Middle frontal gyrus (tissue), 1 donor: ENCODE measurements around the gene FCHO2.
A peak's percentile ranks its signal among the peaks of the same experiment; 100 is the strongest.
"Not testable (repeated sequence)": the region's sequence is repeated elsewhere in the genome, so short reads cannot be mapped to it uniquely, and the experiment has no call there.

Experiments
- DNase-seq: peaks from one replicate; pipeline ENCODE4 v3.0.0-alpha.2; 2015; ENCODE audit warnings: low spot score; ENCODE audit errors: extremely low spot score

The FCHO2 gene, protein sequence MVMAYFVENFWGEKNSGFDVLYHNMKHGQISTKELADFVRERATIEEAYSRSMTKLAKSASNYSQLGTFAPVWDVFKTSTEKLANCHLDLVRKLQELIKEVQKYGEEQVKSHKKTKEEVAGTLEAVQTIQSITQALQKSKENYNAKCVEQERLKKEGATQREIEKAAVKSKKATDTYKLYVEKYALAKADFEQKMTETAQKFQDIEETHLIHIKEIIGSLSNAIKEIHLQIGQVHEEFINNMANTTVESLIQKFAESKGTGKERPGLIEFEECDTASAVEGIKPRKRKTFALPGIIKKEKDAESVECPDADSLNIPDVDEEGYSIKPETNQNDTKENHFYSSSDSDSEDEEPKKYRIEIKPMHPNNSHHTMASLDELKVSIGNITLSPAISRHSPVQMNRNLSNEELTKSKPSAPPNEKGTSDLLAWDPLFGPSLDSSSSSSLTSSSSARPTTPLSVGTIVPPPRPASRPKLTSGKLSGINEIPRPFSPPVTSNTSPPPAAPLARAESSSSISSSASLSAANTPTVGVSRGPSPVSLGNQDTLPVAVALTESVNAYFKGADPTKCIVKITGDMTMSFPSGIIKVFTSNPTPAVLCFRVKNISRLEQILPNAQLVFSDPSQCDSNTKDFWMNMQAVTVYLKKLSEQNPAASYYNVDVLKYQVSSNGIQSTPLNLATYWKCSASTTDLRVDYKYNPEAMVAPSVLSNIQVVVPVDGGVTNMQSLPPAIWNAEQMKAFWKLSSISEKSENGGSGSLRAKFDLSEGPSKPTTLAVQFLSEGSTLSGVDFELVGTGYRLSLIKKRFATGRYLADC

DNA sequence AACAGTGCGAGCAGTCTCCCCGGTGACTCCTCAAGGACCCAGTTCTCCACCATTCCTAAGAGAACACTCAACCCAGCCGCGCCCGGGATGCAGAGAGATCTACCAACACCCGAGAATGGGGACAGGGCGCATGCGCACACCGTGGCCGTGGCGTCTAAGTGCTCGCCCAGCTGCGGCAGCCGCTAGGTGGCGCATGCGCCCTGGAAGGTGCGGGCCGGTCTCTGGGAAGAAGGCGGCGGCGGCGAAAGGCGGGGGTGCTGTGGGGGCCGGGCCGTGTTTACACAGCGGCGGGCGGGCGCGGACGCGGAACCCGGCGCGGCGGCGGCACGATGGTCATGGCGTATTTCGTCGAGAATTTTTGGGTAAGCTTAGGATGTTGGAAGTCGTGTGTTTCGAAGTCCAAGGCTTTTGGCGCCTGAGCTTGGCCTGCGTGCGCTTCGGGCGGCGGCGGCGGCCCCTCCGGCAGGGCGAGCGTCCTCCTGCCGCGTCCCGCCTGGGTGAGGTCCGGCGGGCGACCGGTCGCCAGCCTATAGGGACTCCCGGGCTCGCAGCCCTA, at the start of gene FCHO2:
TSS of gene FCHO2 (plus strand) at position 274 of the 556 bp plus-strand sequence. CDS start at position 330, 56 bp downstream.
- DNase-seq: peak; percentile 98

DNA sequence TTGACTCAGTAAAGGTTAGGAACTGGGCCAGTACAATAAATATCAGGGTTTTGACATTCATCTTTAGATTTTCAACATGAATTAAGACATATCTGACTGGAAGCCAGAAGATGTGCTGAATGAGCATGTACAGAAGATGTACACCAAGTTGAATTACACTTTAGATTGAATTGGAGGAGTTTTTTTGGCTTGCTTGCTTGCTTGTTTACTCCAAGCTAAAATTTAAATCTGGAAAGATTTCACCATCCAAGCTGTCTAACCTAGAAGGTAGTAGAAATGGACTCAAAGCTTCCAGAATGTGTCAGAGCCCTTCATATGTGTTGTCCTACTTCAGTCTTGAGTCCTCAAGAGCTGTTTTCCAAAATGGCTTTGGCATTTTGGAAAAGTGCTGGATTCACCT, 49.0 kb upstream of the FCHO2 start:
- DNase-seq: no peak

DNA sequence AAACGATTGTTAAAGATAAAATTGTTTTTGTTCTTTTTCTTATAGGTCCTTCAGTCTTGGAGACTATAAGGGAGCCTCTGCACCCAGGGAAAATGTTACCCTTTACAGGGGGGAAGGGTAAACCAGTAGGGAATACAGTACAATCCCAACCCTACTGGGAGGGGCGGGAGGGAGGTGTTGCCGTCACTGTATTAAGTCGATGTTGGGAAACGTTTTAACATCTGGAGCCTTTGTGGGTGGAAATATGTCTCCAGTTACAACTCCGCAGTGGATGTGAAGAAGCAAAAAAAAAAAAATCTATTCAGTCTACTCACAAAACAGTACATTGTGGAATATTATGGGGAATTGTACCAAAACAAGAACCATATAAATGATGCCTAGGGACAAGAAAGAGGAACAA, 47.2 kb upstream of the FCHO2 start:
- DNase-seq: no peak

DNA sequence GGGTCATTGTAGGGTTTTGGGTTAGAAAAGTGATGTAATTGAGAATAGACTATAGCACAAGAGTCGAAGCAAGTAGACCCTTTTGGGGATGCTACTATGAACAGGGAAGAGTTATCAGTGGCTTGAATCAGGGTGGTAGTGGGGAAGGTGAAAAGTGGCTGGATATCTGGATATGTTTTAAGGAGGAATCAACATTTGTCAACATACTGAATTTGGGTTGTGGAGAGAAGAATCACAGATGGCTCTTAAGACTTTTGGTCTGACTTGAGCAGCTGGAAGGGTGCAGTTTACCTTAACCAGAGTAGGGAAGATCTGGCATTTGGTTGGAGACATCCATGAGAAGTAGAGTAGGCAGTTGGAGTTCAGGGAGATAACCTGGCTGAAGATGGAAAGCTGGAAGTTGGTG, 38.5 kb upstream of the FCHO2 start:
- no peak for DNase-seq

DNA sequence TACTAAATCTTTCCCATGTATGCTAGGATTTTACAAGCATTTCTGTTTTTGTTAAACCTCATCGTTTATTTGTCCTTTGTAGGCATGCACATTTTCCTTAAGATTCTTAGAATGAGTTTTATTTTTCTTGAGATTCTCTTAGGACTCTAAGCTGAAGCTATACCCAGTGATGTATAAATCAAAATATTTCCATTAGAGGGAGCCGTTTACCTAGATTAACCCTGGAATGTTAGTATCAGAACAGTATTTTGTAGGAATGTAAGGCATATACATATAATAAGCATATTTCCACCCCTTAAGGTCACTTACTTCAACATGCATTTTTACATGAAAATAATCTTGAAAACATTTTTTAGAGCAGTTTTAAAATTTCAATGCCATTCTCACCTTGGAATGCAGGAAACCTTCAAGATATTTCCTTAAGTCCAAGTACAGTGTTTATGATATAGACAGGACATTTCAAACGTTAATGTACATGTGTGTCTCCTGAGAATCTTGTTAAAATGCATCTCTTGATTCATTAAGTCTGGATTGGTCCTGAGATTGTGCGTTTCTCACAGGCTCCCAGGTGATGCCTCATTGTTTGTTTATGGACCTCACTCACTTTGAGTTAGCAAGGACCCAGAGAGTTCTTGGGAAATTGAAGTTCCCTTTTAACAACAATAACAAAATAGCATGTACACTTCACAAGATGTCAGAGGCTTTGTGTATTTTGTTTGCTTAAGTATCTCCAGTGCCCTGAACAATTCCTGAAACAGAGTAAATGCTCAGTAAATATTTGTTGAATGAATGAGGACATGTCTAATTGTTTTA, 34.9 kb upstream of the FCHO2 start:
- DNase-seq: no peak

DNA sequence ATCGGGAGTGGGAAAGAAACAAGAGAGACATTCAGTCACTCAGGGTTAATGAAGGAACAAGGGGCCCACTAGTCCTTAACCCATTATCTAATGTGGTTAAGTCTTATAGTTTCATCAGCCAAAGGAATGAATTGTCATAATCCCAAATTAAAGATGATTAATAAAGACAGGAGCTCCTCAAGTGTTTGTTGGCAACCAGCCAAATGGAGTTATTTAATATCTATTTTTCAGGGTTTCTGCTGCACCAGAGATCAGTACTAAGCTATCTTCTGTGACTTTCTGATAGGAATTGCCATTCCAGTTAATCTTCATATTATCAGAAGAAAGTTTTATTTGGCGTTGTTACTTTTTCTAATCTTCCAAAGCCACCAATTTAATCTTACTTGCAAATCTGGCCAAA, 34.0 kb upstream of the FCHO2 start:
- DNase-seq: no peak

DNA sequence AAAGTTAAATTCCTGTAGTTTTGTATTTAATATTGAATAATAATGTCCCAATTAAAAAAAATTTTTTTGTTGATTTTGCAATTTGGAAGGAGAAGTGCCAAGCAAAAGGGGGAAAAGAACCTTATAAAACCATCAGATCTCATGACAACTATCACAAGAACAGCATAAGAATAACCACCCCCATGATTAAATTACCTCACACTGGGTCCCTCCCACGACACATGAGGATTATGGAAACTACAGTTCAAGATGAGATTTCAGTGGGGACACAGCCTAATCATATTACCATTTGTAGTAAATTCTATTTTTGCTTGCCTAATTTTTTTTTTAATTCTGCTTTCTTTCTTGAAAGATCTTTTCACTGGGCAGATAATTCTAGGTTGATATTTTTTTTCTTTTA, 33.4 kb upstream of the FCHO2 start:
- no peak for DNase-seq

DNA sequence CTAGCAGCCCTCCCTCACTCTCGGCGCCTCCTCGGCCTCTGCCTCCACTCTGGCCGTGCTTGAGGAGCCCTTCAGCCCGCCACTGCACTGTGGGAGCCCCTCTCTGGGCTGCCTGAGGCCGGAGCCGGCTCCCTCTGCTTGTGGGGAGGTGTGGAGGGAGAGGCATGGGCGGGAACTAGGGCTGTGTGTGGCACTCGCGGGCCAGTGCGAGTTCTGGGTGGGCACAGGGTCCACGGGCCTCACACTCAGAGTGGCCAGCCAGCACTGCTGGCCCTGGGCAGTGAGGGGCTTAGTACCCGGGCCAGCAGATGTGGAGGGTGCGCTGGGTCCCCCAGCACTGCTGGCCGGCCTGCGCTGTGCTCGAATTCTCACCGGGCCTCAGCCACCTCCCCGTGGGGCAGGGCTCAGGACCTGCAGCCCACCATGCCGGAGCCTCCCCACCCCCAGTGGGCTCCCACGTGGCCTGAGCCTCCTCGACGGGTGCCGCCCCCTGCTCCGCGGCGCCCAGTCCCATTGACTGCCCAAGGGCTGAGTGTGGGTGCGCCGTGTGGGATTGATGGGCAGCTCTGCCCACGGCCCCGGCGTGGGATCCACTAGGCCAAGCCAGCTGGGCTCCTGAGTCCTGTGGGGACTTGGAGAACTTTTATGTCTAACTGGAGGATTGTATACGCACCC, 30.4 kb upstream of the FCHO2 start:
- DNase-seq: no peak

DNA sequence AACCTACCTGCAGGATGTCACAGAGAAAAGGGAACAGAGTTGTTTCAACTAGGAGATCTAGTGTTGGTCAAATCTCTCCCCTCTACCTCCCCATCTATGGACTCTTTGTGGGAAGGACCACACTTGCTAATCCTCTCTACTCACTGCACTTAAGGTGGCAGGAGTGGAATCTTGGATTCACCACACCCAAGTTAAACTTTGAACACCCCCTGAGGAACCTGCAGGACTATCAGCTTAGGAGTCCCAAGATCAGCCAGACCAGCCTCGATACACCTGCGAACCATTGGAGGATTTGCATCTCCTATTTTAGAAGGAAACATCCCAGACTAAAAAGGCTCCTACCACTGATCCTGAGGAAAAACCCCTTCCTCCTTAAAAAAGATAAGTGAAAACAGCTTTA, 23.2 kb upstream of the FCHO2 start:
- DNase-seq: not testable (repeated sequence)

DNA sequence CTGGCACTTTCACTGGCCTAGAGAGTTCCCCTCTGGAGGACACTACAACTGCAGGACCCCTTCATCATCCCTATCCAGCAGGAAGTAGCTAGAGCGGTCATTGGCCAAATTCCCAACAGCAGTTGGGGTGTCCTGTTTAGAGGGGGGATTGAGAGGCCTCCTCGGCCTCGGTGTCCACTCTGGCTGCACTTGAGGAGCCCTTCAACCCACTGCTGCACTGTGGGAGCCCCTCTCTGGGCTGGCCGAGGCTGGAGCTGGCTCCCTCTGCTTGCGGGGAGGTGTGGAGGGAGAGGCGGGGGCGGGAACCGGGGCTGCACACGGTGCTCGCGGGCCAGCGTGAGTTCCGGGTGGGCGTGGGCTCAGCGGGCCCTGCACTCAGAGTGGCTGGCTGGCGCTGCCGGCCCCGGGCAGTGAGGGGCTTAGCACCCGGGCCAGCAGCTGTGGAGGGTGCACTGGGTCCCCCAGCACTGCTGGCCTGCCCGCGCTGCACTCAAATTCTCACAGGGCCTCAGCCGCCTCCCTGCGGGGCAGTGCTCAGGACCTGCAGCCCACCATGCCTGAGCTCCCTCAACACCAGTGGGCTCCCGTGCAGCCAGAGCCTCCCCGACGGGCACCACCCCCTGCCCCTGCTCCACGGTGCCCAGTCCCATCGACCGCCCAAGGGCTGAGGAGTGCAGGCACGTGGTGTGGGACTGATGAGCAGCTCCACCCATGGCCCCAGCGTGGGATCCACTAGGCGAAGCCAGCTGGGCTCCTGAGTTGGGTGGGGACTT, 20.7 kb upstream of the FCHO2 start:
- not testable (repeated sequence) for DNase-seq

DNA sequence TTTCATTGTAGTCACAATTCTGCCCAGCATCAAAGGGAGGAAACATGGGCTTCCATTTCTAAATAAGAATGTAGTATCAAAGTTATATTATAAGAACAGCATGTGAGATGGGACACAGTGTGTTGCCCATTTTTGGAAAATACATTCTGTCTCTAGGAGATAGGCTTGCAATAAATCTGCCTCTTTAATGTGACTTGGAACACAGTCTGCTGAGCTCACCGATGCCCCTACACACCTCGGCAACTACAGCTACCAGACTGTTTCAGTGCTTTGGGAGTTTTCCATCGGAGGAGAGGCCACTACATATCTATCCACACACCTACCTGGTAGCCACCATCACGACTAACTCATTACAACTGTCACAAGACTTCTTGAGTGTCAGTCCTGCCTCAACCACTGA, 18.9 kb upstream of the FCHO2 start:
- DNase-seq: no peak

DNA sequence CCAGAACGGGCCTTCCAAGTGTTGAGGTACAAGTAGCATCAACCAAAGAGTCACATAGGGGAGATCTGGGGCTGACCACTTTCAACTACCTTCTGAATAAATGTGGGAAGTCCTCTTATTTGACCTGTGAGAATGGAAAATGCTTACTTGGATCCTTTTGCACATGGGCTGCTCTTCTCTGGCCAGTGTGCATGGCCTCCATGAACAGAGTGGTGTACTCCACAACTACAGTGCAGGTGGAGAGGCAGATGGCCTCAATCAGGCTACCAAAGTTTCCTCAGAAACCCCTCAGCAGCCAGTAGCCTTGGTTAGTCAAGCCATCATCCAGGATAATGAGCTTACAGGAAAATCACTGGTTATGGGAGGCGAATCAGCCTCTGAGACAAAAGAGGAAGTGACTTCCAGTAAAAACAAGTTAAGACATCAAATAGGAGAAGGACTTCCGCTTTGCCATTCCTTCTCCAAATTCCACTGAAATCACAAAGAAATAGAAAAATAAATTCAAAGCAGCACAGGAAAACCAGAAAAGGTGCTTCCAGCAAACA, 18.3 kb upstream of the FCHO2 start:
- no peak for DNase-seq

DNA sequence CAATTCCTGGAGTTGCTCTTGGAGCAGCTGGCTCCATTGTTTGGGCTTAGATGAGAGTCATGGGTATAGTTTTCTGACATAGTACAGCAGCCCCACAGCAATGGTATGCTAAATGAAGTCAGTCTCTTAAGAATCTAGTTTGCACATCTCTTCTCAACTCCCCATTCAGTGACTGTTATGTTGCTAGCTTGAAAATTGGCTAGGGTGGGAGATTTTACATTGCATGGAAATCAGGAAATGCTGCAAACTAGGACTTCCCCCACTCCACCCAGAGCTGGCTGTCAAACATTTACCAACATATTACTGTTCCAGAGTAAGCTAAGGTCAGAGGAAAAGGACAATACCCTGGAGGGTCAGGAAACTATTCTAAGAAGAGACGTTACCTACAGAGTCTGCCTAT, 17.6 kb upstream of the FCHO2 start:
- DNase-seq: no peak

DNA sequence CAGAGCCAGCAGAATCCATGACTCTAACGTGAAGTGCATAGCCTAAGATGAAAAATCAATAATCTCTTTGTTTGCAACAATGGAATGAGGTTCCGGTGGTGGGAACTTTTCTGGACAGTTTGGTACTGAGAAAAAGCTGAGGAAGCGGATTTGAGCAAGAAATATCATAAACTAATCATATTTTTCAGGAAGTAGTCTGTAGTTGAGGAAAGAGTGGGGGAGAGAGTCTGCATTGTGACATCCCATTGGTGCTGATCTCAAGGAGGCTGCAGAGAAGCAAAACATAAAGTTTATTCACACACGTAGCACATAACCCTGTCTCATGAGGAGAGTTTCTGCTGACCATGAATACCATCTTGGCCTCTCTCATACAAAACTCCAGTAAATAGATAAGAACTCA, 15.8 kb upstream of the FCHO2 start:
- DNase-seq: no peak

DNA sequence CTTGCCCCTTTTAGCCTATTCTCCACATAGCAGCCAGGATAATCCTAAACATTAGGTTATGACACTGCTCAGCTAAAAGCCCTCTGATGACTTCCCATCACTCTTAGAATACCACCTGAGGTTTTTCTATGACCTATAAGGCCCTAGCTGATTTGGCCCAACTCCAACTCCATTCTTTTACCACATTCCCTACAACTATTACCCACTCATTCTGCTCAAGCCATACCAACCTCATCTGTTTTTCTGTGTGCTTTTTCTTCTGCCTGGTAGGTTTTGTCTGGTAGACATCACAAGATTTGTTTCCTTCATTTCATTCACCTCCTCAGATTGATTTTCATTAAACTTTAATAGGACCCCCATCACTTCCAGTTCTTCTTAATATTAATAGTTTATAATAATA, 12.5 kb upstream of the FCHO2 start:
- DNase-seq: no peak

DNA sequence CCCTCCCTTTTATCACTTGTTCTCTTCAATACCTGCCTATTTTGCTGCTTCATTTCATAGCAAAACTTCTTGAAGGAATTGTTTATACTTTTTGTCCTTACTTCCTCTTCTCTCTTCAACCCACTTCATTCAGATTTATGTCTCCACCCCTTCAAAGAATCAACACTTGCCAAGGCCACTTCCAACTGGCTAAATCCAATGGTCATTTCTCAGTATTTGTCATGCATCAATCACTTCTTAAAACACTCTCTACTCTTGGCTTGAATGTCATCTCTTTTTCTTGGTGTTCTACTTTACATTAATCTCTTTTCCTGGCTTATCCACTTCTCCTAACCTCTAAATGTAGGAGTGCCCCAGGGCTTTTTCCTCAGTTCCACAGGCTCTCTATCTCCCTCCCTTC, 8.3 kb upstream of the FCHO2 start:
- DNase-seq: no peak

DNA sequence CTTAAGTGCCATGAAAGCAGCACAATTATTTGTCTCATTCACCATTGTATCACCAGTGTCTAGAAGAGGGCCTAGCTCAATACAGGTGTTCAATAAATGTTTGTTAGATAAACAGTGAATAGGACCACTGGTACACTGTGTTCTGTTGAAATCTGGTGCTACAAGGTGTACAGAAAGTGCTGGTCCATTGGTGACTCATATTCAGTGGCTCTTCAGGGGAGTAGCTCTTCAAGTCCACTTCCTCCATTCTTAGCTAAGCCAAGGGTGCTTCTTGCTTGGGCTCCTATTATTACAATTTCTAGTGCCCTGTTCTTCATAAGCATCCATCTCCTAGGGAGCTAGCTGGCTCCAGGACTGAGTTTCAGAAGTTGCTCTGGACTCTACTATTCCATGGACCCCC, 6.4 kb upstream of the FCHO2 start:
- no peak for DNase-seq

DNA sequence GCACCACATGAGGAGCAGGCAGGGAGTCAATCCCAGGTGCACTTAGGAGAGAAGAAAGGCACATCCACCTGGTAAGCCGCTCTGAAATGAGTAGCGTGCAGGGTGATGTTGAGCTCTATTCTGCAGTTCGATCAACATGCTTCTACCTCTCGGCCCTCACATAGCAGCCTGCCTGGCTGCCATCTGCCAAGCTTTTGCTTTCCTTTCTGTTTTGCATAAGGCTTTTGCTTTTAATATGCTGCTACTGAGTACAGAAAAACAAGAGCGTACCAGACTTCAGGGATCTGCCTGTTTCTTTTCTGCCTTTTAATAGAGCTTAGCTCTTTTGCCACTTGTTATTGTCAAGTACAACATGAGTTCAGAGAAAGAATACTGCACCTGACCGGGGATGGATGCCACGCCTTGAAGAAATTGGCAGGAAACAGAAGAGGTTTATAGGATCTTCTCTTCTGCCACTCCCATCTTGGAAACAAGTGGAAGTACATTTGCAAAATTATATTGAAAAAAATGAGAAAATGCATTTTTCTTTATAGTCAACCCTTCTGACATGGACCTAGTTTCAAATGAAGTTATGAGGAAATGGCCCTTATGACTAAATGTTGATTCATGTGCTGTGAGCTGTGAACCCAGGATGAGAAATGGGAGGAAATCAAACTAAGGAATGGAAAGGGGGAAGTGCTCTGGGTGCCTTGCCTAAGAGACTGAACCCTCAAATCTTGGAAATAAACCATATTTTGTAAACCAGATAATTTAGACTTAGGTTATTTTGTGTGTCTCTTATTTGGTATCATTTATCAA, 4.0 kb upstream of the FCHO2 start:
- DNase-seq: no peak

DNA sequence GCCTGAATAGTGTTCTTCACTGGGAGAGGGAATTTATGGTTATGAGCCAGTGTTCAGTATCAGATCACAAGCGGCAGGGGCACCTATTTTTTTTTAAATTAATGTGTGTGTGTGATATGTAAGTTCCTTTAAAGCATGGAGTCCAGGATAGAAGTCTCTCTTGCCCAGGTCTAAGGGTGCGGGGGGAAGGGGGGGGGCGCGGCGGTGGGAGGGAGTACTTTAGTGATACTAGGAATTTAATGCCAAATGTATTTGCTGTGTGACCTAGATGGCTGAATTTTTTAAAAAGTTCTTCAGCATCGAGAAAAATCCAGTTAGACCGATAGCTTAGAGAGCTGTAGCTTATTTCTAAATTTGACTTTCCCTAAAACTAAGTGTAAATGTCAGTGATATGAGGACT, 1.5 kb upstream of the FCHO2 start:
- no peak for DNase-seq
